Fibroblast of skin of left biceps (primary cell): ENCODE results near the gene QSOX1.
A peak's percentile ranks its signal among the peaks of the same experiment; 100 is the strongest.

Experiments used
- DNase-seq, 2 experiments: peaks; one replicate each; pipeline ENCODE4 v3.0.0-alpha.2; 2013; ENCODE audit warnings: low read depth in 2 of 2

Gene QSOX1

GRCh38 chr1:180145446-180145845 is 9.2 kb upstream of the QSOX1 start:
- no peak for DNase-seq

- DNase-seq: no peak
Observed at GRCh38 chr1:180150982-180151381, 3.7 kb upstream of the QSOX1 start.

DNA sequence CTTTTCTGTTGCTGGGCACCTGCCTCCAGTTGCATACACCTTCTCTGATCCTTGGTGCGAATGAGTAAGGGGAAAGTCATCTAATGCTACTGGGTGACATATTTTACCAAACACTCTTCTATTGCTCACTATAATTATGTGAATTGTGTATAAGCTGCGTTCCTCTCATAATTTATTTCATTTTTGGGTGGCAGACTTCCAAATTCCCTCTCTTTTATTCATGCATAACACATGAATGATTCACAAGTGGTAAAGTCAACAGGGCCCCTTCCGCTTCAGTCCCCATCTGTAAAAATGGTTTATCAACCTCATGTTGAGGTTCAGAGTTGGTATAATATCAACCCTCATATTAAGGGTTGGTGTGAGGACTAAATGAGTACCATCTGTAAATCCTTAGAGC is 3.2 kb upstream of the QSOX1 start:
- DNase-seq: peak; percentile 82

GRCh38 chr1:180152588-180152987 is 2.1 kb upstream of the QSOX1 start:
- DNase-seq: no peak

DNA sequence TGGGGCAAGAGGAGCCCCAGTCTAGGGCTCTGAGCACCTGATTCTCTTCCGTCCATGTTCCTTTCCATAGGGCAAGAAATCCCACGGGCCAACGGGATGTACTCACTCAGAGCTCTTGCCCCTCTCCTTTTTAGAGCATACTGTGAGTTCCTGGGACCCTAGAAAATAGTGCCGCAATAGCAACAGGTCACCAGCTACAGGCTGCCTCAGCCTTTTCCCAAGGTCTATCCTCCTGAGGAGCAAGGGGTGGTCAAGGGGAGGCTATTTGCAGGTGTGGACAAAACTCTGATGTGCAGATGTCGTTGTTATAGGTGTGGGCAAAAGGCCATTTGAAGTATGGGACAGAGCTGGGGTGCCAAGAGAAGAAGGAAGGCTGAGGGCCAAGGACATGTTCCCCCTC is 1.6 kb upstream of the QSOX1 start:
- no peak for DNase-seq

DNA sequence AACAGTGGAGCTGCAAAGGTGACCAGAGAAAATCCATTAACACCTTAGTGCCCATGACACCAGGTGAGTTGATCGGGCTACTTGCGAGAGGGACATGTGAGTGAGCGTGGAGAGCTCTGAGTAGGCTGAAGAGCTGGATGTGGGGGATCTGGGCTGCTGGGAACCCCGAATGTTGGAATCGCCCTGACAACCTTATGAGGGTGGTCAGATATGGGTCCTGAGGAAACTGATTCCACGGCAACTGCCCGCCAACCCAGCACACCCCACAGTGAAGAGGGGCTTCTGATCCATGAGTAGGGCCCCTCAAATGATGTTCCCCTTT is 705 bp upstream of the QSOX1 start:
- DNase-seq: no peak

DNA sequence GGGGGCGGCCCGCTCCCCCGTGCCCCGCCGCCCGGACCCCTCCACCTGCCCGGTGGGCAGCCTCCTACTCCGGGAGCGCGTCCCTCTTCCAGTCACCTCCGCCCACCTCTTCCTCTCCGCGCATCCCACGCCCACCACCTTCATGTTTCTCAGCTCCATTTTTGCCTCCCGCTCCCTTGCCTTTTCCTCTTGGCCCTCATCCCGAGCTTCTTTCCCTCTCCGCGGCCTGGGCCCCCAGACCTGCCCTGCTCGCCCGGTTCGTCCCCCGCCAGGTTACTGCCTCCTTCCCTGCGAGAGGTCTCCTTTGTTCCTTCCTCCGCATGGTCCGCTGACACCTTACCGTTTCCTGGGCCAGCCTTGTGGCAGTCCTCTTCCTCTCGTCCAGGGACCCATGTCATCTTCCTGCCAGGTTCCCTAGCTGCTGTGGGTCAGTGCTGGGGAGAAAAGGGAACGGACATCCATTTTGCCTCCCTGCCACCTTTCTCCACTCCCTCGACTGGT is 563 bp downstream of the QSOX1 start:
- no peak for DNase-seq

- no peak for DNase-seq
Observed at GRCh38 chr1:180156201-180156600, 1.5 kb downstream of the QSOX1 start.

DNA sequence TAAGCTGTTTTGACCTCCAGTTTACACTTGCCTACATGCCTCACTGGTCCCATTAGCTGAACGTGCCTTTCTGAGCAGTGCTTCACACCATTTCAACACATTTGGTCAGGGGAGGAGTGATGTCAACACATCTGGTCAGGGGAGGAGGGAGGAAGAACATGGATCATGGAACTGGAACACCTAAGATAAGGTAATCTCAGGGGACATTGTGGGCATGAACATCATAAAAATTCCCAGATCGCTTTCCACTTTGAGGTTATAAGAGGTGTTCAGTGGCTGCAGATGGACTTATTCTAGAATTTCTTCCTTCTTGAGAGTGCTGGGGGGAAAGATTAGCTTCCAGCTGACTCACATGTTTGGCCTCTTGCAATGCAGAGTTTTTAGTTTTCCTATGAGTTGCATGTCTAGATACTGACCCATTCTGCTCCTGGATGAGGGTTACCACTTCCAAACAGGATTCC is 2.0 kb downstream of the QSOX1 start:
- DNase-seq: peak; percentile 40 to 43

- DNase-seq: no peak
Observed at GRCh38 chr1:180157108-180157507, 2.4 kb downstream of the QSOX1 start.

GRCh38 chr1:180157576-180158057 is 2.9 kb downstream of the QSOX1 start:
- DNase-seq: no peak

- no peak for DNase-seq
Observed at GRCh38 chr1:180158149-180159147, 3.8 kb downstream of the QSOX1 start.

DNA sequence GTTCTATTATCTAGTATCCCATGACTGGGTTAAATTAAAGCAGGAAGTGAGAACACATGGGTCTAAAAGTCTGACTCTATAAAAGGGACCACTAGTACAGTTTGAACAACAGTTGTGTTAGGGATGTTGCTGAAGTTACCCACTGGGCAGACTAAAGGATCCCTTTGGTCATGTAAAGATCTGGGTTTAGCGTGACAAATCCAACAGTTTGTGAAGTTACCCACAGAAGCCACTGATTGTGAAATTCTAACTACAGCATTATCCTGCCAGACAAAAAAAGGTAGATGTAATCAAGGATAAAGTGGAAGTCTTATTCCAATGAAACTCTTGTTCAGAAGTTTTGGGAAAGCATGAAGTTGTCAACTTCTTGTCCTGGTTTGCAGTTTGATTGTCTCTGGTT is 5.7 kb downstream of the QSOX1 start:
- no peak for DNase-seq

DNA sequence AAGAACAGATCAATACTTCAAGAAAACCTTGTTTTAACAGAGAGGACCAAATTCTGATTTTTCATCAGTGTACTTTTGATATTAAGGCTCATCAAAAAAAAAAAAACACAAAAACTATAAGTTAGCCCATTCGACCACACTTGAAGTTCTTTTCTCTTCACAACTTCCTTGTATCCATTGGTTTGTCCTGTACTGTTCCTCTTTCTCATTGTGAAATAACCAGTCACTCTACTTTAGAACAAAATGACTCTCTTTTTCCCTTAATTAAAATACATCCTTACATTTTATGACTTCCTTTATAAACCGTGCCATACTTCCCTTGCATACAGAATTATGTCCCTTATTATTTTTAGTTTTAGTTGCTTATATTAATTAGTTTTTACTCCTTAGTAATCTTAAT is 8.4 kb downstream of the QSOX1 start:
- DNase-seq: no peak

DNA sequence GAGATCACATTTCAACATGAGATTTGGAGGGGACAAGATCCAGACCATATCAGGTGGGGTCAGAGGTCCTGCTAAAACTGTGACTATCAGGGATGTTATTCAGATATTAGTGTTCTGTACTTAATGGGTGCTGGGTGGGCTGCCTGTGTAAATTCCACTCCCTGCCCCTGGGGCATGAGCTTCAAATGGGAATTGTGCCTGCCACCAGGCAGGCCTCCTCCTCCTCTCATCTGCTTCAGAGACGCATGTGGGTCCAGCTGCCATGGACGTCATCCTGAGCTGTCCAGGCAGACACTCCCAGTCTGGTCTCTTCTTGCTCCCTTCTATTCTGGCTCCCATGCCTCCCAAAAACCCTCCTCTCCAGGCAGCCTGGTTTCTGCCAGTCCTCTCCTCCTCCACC is 10.4 kb downstream of the QSOX1 start:
- no peak for DNase-seq

- DNase-seq: no peak
Observed at GRCh38 chr1:180165509-180166435, 11.1 kb downstream of the QSOX1 start.

DNA sequence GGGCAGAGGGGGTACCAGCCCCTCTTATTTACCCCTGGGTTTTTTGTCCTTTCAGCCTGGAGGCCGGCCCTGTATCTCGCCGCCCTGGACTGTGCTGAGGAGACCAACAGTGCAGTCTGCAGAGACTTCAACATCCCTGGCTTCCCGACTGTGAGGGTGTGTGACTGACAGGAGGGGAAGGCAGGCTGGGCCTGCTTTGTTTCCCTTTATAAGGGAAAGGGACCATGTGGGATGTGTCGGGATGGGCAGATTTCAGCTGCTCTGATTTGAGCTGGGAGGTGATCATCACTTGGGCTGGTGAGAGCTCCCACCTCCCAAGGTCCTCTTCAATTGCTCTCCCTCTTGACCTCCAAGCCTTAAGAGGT is 11.7 kb downstream of the QSOX1 start:
- no peak for DNase-seq

GRCh38 chr1:180167021-180167701 is 12.5 kb downstream of the QSOX1 start:
- no peak for DNase-seq

GRCh38 chr1:180167721-180168467 is 13.2 kb downstream of the QSOX1 start:
- DNase-seq: no peak

- no peak for DNase-seq
Observed at GRCh38 chr1:180168786-180169639, 14.3 kb downstream of the QSOX1 start.
